HUES6 (cell line): ENCODE results near the gene KIF6.

Experiments
- H3K27ac ChIP-seq: 2 replicates; pipeline ENCODE4 v1.7.0; 2013; ENCODE audit warnings: low read depth, mild to moderate bottlenecking, low read length, inconsistent platforms
- H3K27me3 ChIP-seq: 2 replicates; pipeline ENCODE4 v1.6.1; 2013; ENCODE audit warnings: low read length; ENCODE audit not compliant: control insufficient read depth, insufficient read depth
- H3K36me3 ChIP-seq: 2 replicates; pipeline ENCODE4 v1.6.1; 2013; ENCODE audit warnings: low read length; ENCODE audit not compliant: control insufficient read depth, insufficient read depth
- H3K4me1 ChIP-seq: 2 replicates; pipeline ENCODE4 v1.6.1; 2013; ENCODE audit warnings: low read length; ENCODE audit not compliant: control insufficient read depth, insufficient read depth
- H3K4me3 ChIP-seq: 2 replicates; pipeline ENCODE4 v1.5.1; 2013; ENCODE audit warnings: low read depth, low read length
- H3K9ac ChIP-seq: one replicate; pipeline ENCODE4 v1.6.1; 2013; ENCODE audit warnings: mild to moderate bottlenecking, low read length
- H3K9me3 ChIP-seq: 2 replicates; pipeline ENCODE4 v1.6.1; 2013; ENCODE audit warnings: low read depth, low read length; ENCODE audit not compliant: control insufficient read depth, insufficient read depth

KIF6 gene

DNA sequence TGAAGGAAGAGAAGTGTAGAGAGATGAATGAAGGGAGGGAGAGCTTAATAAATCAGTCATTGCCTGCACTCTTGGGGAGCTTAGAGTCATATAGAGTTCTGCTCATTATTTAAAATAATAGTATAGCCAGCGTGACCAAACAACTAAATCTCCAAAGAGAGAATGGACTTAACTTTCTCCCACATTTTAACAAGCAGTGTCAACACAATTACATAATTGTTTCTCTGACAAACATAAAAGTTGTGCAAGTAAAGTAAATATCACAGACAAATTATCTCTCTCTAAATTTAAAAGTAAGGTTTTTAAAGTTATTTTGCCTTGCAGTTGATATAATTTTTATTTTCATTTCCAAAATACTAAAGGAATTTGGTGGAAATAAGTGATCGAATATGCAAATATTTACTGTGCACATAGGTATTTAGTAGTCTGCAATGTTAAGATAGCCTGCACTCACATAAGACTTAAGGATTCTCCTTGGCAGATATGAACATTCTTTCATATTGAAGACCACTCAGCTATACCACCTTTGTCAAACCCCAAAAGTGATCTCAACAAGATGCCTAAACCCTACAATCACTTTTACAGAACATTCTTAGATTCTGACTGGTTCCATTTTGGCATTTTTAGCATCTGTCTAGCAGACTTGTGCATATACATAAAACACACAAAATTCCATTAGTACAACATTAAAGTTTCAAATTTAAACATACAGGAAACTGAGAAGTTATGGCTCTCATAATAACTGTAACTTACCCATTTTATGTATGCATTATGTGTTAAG, 67.7 kb downstream of the KIF6 start:
- Histone ChIP-seq H3K36me3 (no peaks in the 10 kb centered on the region), H3K27ac (no peak overlapping the region), H3K4me3 (no peak overlapping the region)

GRCh38 chr6:39654121-39654520, 71.1 kb downstream of the KIF6 start:
- Histone ChIP-seq H3K9ac (no peak overlapping the region), H3K27ac (no peak overlapping the region), H3K4me3 (no peak overlapping the region), H3K4me1 (peaks cover 13% of the 10 kb centered on the region), H3K36me3 (no peaks in the 10 kb centered on the region), H3K27me3 (no peaks in the 10 kb centered on the region), H3K9me3 (0 out of 2 replicates have a peak, but pooled peaks cover under 1% of the 10 kb centered on the region)

More for the DNA sequence above, 67.7 kb downstream of the KIF6 start:
- Histone ChIP-seq H3K9ac (no peak overlapping the region), H3K4me1 (peaks cover 8% of the 10 kb centered on the region; the same call in 1 of the 2 replicates), H3K27me3 (no peaks in the 10 kb centered on the region), H3K9me3 (0 out of 2 replicates have a peak, but pooled peaks cover 5% of the 10 kb centered on the region)

GRCh38 chr6:39653612-39654011, 71.6 kb downstream of the KIF6 start:
- no peaks in the 10 kb centered on the region for H3K27me3 ChIP-seq
- no peak overlapping the region for H3K27ac ChIP-seq
- no peaks in the 10 kb centered on the region for H3K36me3 ChIP-seq
- H3K9ac ChIP-seq: no peak overlapping the region
- no peak overlapping the region for H3K4me3 ChIP-seq
- peaks cover 13% of the 10 kb centered on the region for H3K4me1 ChIP-seq
- H3K9me3 ChIP-seq: no peaks in the 10 kb centered on the region

DNA sequence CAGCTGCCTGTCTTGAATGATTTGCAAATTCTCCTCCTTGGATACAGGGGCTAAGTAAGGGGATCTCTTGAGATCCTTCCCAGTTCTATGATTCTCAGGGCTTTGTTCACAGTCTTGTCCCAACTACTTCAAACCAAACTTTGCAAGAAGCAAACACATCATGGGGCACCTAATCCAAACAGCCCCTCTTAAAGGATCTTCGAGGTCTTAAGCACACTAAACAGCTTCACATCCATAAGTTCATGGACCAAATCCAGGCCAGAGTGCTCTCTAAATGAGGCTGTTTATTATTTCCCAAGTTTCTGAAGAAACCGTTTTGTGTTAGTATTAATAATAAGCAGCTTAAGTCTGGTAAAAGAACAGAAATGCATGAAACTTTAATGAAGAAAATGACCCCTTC, 75.2 kb downstream of the KIF6 start:
- Histone ChIP-seq H3K4me1 (peaks cover 13% of the 10 kb centered on the region), H3K4me3 (no peak overlapping the region), H3K27ac (no peak overlapping the region), H3K9ac (no peak overlapping the region), H3K36me3 (no peaks in the 10 kb centered on the region), H3K9me3 (no peaks in the 10 kb centered on the region), H3K27me3 (no peaks in the 10 kb centered on the region)

DNA sequence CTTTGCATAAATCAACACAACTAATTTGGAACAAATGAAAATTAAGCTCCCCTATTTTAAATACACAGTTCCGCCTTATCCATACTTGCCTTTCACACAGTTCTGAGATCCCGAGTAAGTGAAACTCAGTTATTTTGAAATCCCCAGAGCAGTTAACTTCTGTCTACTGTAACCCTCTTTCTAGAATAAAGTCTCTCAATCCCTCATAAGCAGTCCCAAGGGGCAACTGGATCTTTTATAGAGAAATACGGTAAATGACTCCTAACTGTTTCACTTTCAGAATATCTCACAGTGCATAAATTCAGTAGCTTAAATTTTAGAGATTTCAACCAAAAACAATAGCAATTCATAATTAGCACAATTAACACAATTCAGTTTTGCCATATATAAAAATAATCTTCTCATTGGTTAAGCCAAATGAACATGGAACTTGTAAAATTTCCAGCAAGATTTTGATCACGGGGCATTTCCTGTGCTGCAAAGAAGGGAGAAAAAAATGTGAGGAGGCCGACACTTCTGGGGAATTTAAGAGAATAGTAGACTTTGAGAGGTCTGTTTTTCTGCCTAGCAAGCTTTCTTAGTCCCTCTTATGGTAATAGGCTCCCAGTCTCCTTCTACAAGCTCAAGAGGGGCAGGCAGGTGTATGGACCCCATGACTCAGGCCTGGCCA, 78.3 kb downstream of the KIF6 start:
- peaks cover 5% of the 10 kb centered on the region; the same call in 1 of the 2 replicates for H3K4me1 ChIP-seq
- H3K27me3 ChIP-seq: no peaks in the 10 kb centered on the region
- H3K9ac ChIP-seq: no peak overlapping the region
- no peak overlapping the region for H3K27ac ChIP-seq
- no peaks in the 10 kb centered on the region for H3K9me3 ChIP-seq
- no peaks in the 10 kb centered on the region for H3K36me3 ChIP-seq
- H3K4me3 ChIP-seq: no peak overlapping the region

DNA sequence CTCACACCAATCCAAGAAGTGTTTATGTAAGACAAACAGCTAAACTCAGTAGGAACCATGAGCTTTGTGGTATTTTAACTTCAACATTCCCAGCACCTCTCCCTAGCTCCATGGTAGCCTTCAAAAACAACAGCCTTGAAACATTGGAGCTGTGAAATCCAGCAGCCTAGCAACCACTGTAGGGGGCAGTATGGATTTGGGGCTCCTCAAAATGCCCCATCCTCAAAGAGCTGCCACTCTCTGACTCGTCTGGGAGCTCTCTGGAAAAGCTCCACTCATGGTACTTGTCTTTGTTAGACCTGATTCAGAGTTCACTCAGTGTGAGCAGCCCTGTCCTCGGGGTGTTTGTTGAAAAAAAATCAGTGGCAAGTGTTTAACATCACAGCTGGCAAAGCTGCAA, 82.9 kb downstream of the KIF6 start:
- no peak overlapping the region for H3K27ac ChIP-seq
- H3K9ac ChIP-seq: no peak overlapping the region
- H3K9me3 ChIP-seq: no peaks in the 10 kb centered on the region
- no peaks in the 10 kb centered on the region for H3K4me1 ChIP-seq
- H3K27me3 ChIP-seq: no peaks in the 10 kb centered on the region
- H3K36me3 ChIP-seq: no peaks in the 10 kb centered on the region
- H3K4me3 ChIP-seq: no peak overlapping the region

- Histone ChIP-seq H3K9me3 (no peaks in the 10 kb centered on the region), H3K9ac (no peak overlapping the region), H3K27me3 (no peaks in the 10 kb centered on the region), H3K27ac (no peak overlapping the region), H3K36me3 (no peaks in the 10 kb centered on the region), H3K4me1 (no peaks in the 10 kb centered on the region), H3K4me3 (no peak overlapping the region)
Measured at GRCh38 chr6:39638126-39638822, 86.9 kb downstream of the KIF6 start.

- H3K9ac ChIP-seq: no peak overlapping the region
- no peaks in the 10 kb centered on the region for H3K27me3 ChIP-seq
- no peaks in the 10 kb centered on the region for H3K9me3 ChIP-seq
- no peaks in the 10 kb centered on the region for H3K4me1 ChIP-seq
- no peaks in the 10 kb centered on the region for H3K36me3 ChIP-seq
- no peak overlapping the region for H3K27ac ChIP-seq
- H3K4me3 ChIP-seq: no peak overlapping the region
Measured at GRCh38 chr6:39634646-39635341, 90.4 kb downstream of the KIF6 start.

DNA sequence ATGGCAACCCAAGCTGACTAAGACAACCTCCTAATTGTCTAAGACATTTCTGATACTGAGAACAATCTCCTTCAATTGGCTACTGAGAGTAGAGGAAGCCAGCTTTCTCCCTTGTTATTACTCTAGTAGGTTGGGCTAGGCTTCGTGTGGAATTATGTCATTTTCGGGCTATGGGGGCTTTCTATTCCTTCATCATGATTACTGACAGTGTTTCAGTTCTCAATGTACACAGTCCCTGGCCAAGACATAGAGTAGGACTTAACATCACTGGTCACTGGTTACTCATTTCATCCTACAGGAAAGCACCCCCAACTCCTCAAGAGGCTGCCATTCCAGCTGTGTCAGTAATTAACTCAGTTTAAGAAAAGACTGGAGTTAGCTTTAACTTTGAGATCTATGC, 100.0 kb downstream of the KIF6 start:
- Histone ChIP-seq H3K27ac (no peak overlapping the region), H3K4me3 (no peak overlapping the region), H3K9me3 (no peaks in the 10 kb centered on the region; the same call in 1 of the 2 replicates), H3K27me3 (no peaks in the 10 kb centered on the region), H3K36me3 (no peaks in the 10 kb centered on the region), H3K4me1 (no peaks in the 10 kb centered on the region), H3K9ac (no peak overlapping the region)

GRCh38 chr6:39623750-39624149, 101.5 kb downstream of the KIF6 start:
- H3K9me3 ChIP-seq: no peaks in the 10 kb centered on the region; the same call in 1 of the 2 replicates
- H3K27me3 ChIP-seq: no peaks in the 10 kb centered on the region
- H3K4me1 ChIP-seq: no peaks in the 10 kb centered on the region
- no peaks in the 10 kb centered on the region for H3K36me3 ChIP-seq
- no peak overlapping the region for H3K27ac ChIP-seq
- no peak overlapping the region for H3K9ac ChIP-seq
- no peak overlapping the region for H3K4me3 ChIP-seq
